Measurements from ENCODE around the gene CTRB2.
"Not testable (repeated sequence)": the region's sequence is repeated elsewhere in the genome, so short reads cannot be mapped to it uniquely, and the experiment has no call there.

CTRB2 gene

GRCh38 chr16:75227361-75228142, 20.6 kb upstream of the CTRB2 start:
- no peak overlapping the region for H3K4me3 ChIP-seq (ENCODE audit: low read depth, low read length)

- no peak overlapping the region for H3K4me3 ChIP-seq (ENCODE audit: low read depth, low read length)
Measured at GRCh38 chr16:75226550-75227360, 19.8 kb upstream of the CTRB2 start.

GRCh38 chr16:75225678-75226515, 18.9 kb upstream of the CTRB2 start:
- no peak overlapping the region for H3K4me3 ChIP-seq (ENCODE audit: low read depth, low read length)

GRCh38 chr16:75225092-75225491, 18.1 kb upstream of the CTRB2 start:
- H3K4me3 ChIP-seq (ENCODE audit: low read depth, low read length) = no peak overlapping the region

- H3K4me3 ChIP-seq (ENCODE audit: low read depth, low read length) = no peak overlapping the region
Measured at GRCh38 chr16:75224306-75225082, 17.5 kb upstream of the CTRB2 start.

- H3K4me3 ChIP-seq (ENCODE audit: low read depth, low read length) = not testable (repeated sequence)
Measured at GRCh38 chr16:75223129-75223528, 16.2 kb upstream of the CTRB2 start.

GRCh38 chr16:75222271-75222783, 15.4 kb upstream of the CTRB2 start:
- no peak overlapping the region for H3K4me3 ChIP-seq (ENCODE audit: low read depth, low read length)

- no peak overlapping the region for H3K4me3 ChIP-seq (ENCODE audit: low read depth, low read length)
Measured at GRCh38 chr16:75219838-75220237, 12.9 kb upstream of the CTRB2 start.

GRCh38 chr16:75219088-75219487, 12.1 kb upstream of the CTRB2 start:
- H3K4me3 ChIP-seq (ENCODE audit: low read depth, low read length) = no peak overlapping the region

GRCh38 chr16:75218256-75219076, 11.5 kb upstream of the CTRB2 start, which contains the start of gene CTRB1:
TSS of gene CTRB1 (plus strand) at chr16:75218988. CDS start at chr16:75219008, 20 bp downstream.
- no peak within 1 kb of the TSS for H3K4me3 ChIP-seq (ENCODE audit: low read depth, low read length)

- no peak overlapping the region for H3K4me3 ChIP-seq (ENCODE audit: low read depth, low read length)
Measured at GRCh38 chr16:75217389-75217851, 10.5 kb upstream of the CTRB2 start.

- no peak overlapping the region for H3K4me3 ChIP-seq (ENCODE audit: low read depth, low read length)
Measured at GRCh38 chr16:75216576-75216975, 9.6 kb upstream of the CTRB2 start.

- no peak overlapping the region for H3K4me3 ChIP-seq (ENCODE audit: low read depth, low read length)
Measured at GRCh38 chr16:75216127-75216526, 9.2 kb upstream of the CTRB2 start.

GRCh38 chr16:75211286-75211685, 4.3 kb upstream of the CTRB2 start:
- not testable (repeated sequence) for H3K4me3 ChIP-seq (ENCODE audit: low read depth, low read length)

GRCh38 chr16:75209944-75210343, 3.0 kb upstream of the CTRB2 start:
- H3K4me3 ChIP-seq (ENCODE audit: low read depth, low read length) = no peak overlapping the region

GRCh38 chr16:75209514-75209913, 2.6 kb upstream of the CTRB2 start:
- H3K4me3 ChIP-seq (ENCODE audit: low read depth, low read length) = not testable (repeated sequence)

GRCh38 chr16:75208861-75209505, 2.0 kb upstream of the CTRB2 start:
- no peak overlapping the region for H3K4me3 ChIP-seq (ENCODE audit: low read depth, low read length)

GRCh38 chr16:75208242-75208825, 1.4 kb upstream of the CTRB2 start:
- H3K4me3 ChIP-seq (ENCODE audit: low read depth, low read length) = no peak overlapping the region

Data from iPS-11a (cell line).